ENCODE results near the gene TLE3. TPM values are rescaled to one million over a fixed set of nuclear protein-coding genes. Genes with fewer than 3 reads are reported as not detected.

The TLE3 gene
- polyA plus RNA-seq, 1 donor = 47.1 TPM

DNA sequence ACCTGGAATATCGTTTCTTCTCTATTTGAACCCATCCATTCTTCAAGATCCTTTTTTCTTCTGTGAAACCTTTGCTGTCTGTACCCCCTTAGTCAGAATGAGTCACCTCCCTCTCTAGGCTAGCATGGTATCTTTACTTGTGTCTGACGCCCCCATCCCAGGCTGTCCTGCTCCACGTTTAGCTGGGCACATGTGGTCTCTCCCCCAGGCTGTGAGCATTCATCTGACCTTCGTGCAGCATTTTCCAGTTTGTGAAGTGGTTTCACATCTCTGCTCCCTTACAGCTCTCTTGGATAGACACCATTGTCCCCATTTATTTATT lies 14.3 kb upstream of the TLE3 start:
- peaks cover 10% of the 10 kb centered on the region for H3K4me1 ChIP-seq (ENCODE audit: control insufficient read depth, insufficient read depth, low read length)
- H3K36me3 ChIP-seq (ENCODE audit: control insufficient read depth, insufficient read depth, low read length) = no peaks in the 10 kb centered on the region
- DNase-seq = no peak
- H3K27ac ChIP-seq (ENCODE audit: low read length) = peak overlapping the region; percentile 39
- WGBS (ENCODE audit: insufficient coverage, low lambda C conversion rate) = 30% methylated on average over 2 of the region's 4 CpGs
- H3K27me3 ChIP-seq (ENCODE audit: control insufficient read depth, insufficient read depth, low read length) = peaks cover 3% of the 10 kb centered on the region
- H3K4me3 ChIP-seq (ENCODE audit: low read length) = no peak overlapping the region
- H3K9me3 ChIP-seq (ENCODE audit: control insufficient read depth, low read depth, low read length) = no peaks in the 10 kb centered on the region

DNA sequence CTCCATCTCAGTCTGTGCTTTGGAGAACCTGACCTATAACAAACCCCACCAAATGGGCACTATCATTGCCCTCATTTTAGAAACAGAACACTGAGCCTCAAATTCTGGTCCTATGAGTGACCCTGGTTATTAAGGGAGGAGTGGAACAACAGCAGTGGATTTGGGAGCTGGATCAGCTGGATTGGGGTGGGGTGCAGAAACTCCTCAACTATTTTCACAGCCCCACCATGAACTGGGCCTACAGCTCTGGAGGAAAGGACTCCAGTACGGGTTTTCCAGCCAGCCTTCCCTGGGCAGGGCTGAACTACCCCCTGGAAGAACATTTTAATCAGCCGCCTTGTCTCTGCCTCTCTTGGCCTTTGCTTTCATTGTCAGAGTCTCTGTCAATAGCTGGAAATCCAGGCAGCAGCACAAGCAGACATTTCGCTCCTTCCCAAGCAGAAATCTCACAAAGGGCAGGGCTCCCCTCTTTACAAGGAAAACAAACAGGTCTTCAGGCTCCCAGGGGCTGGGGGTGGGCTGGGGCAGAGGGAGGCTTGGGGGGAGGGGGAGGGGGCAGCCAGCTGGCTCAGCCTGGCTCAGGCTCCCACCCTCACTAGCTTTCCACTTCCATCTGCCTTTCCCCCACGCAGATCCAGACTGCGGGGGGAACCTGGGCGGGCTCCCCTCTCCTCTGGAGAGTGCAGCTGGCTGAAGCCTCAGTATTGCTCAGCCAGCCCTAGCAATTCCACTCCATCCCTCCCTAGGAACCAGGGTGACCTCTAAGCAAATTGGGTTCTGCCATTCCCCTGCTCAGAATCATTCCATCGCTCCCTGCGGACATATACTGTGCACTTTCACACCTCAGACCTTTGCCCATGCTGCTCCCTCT lies 13.7 kb upstream of the TLE3 start:
- peaks cover 3% of the 10 kb centered on the region for H3K27me3 ChIP-seq (ENCODE audit: control insufficient read depth, insufficient read depth, low read length)
- H3K4me3 ChIP-seq (ENCODE audit: low read length) = no peak overlapping the region
- H3K36me3 ChIP-seq (ENCODE audit: control insufficient read depth, insufficient read depth, low read length) = no peaks in the 10 kb centered on the region
- DNase-seq = peak; percentile 86 to 94
- peaks cover 10% of the 10 kb centered on the region for H3K4me1 ChIP-seq (ENCODE audit: control insufficient read depth, insufficient read depth, low read length)
- WGBS (ENCODE audit: insufficient coverage, low lambda C conversion rate) = no CpG with 5 or more reads among the region's 8 CpGs
- H3K27ac ChIP-seq (ENCODE audit: low read length) = peak overlapping the region; percentile 39
- no peaks in the 10 kb centered on the region for H3K9me3 ChIP-seq (ENCODE audit: control insufficient read depth, low read depth, low read length)

DNA sequence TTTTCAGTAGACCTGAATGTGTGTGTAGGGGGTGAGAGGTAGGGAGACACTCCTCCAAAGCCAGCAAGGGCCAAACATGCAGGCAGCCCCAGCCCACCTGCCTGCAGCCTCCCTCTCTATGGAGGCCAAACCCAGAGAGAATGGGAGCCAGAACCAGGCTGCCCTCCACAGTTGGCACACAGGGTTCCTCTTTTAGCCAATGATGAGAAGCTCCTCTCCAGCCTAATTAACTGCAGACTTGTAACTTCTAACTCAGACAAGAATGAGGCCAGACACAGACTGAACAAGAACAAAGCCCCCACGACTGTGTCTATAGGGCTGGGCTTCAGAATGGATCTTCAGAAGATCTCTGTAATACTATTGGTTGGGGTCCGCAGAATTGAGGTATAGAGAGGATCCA lies 12.3 kb upstream of the TLE3 start:
- no peaks in the 10 kb centered on the region for H3K36me3 ChIP-seq (ENCODE audit: control insufficient read depth, insufficient read depth, low read length)
- H3K27ac ChIP-seq (ENCODE audit: low read length) = no peak overlapping the region
- WGBS (ENCODE audit: insufficient coverage, low lambda C conversion rate) = no CpG with 5 or more reads among the region's 2 CpGs
- DNase-seq = no peak
- no peaks in the 10 kb centered on the region for H3K9me3 ChIP-seq (ENCODE audit: control insufficient read depth, low read depth, low read length)
- H3K4me1 ChIP-seq (ENCODE audit: control insufficient read depth, insufficient read depth, low read length) = peaks cover 10% of the 10 kb centered on the region
- H3K4me3 ChIP-seq (ENCODE audit: low read length) = no peak overlapping the region
- H3K27me3 ChIP-seq (ENCODE audit: control insufficient read depth, insufficient read depth, low read length) = peaks cover 3% of the 10 kb centered on the region

GRCh38 chr15:70109531-70109930 lies 11.8 kb upstream of the TLE3 start:
- H3K4me1 ChIP-seq (ENCODE audit: control insufficient read depth, insufficient read depth, low read length) = peaks cover 10% of the 10 kb centered on the region
- no peaks in the 10 kb centered on the region for H3K36me3 ChIP-seq (ENCODE audit: control insufficient read depth, insufficient read depth, low read length)
- peaks cover 3% of the 10 kb centered on the region for H3K27me3 ChIP-seq (ENCODE audit: control insufficient read depth, insufficient read depth, low read length)
- no peaks in the 10 kb centered on the region for H3K9me3 ChIP-seq (ENCODE audit: control insufficient read depth, low read depth, low read length)
- WGBS (ENCODE audit: insufficient coverage, low lambda C conversion rate) = no CpG with 5 or more reads among the region's 3 CpGs
- no peak overlapping the region for H3K27ac ChIP-seq (ENCODE audit: low read length)
- DNase-seq = no peak
- no peak overlapping the region for H3K4me3 ChIP-seq (ENCODE audit: low read length)

DNA sequence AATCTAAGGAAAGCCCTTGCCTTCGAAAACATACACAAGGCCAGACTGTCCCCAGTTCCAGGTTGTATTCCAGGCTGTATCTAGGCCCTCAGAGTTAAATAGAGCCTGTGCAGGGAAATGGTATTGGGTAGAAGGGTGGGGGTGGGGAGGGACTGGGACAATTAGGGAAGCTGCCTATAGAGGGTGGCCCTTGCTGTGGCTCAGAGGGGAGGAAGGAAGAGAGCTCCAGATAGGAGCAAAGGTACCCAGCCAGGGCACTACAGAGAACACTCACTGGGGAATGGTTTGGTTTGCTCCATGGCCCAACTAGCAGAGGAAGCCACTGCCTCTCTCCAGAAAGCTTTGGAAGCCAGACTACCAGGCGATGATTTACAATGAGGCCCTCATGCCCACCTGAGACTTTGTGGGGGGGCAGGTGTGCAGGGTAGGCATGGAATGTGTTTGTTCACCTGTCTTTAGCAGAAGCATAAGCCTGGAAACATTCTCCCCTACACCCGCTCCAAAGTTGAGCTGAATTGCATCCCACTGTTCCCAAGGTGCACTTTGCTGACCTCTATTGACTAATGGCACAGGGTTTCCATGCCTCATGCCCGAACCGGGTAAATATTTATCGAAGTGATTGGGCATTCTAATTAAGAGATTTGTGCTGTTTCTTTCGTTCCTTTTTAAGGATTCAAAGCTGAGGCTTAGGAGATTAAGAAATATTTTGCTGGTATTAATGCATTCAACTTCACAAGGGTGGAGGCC lies 6.3 kb upstream of the TLE3 start:
- no peak for DNase-seq
- Histone ChIP-seq H3K4me3 (ENCODE audit: low read length) (no peak overlapping the region), H3K27ac (ENCODE audit: low read length) (no peak overlapping the region), H3K9me3 (ENCODE audit: control insufficient read depth, low read depth, low read length) (peaks cover 4% of the 10 kb centered on the region), H3K36me3 (ENCODE audit: control insufficient read depth, insufficient read depth, low read length) (no peaks in the 10 kb centered on the region), H3K27me3 (ENCODE audit: control insufficient read depth, insufficient read depth, low read length) (peaks cover 5% of the 10 kb centered on the region), H3K4me1 (ENCODE audit: control insufficient read depth, insufficient read depth, low read length) (peaks cover 20% of the 10 kb centered on the region)
- no CpG with 5 or more reads among the region's 7 CpGs for WGBS (ENCODE audit: insufficient coverage, low lambda C conversion rate)

DNA sequence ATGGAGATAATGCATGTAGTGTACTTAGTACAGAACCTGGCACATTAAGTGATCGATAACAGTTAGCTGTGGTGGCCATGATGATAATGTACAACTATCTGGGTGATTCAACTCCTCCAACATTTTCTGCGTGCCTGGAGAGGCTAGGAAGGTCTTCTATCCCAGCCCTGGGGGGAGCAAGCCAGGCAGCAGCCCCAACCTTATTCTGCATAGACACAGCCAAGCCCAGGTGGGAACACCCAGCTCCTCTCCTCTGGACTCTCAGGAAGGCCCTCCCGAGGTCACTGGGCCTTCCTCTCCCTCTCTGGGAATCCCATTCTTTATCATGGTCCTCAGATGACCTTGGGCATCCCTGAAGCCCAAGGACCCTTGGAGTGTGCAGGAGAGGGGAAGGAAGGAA lies 5.1 kb upstream of the TLE3 start:
- H3K27ac ChIP-seq (ENCODE audit: low read length) = no peak overlapping the region
- H3K9me3 ChIP-seq (ENCODE audit: control insufficient read depth, low read depth, low read length) = peaks cover 4% of the 10 kb centered on the region
- peaks cover 5% of the 10 kb centered on the region for H3K27me3 ChIP-seq (ENCODE audit: control insufficient read depth, insufficient read depth, low read length)
- no peak overlapping the region for H3K4me3 ChIP-seq (ENCODE audit: low read length)
- H3K36me3 ChIP-seq (ENCODE audit: control insufficient read depth, insufficient read depth, low read length) = no peaks in the 10 kb centered on the region
- DNase-seq = no peak
- no CpG with 5 or more reads among the region's 3 CpGs for WGBS (ENCODE audit: insufficient coverage, low lambda C conversion rate)
- peaks cover 29% of the 10 kb centered on the region for H3K4me1 ChIP-seq (ENCODE audit: control insufficient read depth, insufficient read depth, low read length)

GRCh38 chr15:70101459-70102113 lies 3.9 kb upstream of the TLE3 start:
- no peaks in the 10 kb centered on the region for H3K36me3 ChIP-seq (ENCODE audit: control insufficient read depth, insufficient read depth, low read length)
- peaks cover 5% of the 10 kb centered on the region for H3K27me3 ChIP-seq (ENCODE audit: control insufficient read depth, insufficient read depth, low read length)
- no peak overlapping the region for H3K27ac ChIP-seq (ENCODE audit: low read length)
- WGBS (ENCODE audit: insufficient coverage, low lambda C conversion rate) = 0% methylated on average over 1 of the region's 12 CpGs
- peaks cover 4% of the 10 kb centered on the region for H3K9me3 ChIP-seq (ENCODE audit: control insufficient read depth, low read depth, low read length)
- peaks cover 29% of the 10 kb centered on the region for H3K4me1 ChIP-seq (ENCODE audit: control insufficient read depth, insufficient read depth, low read length)
- DNase-seq = peak; percentile 86 to 91
- H3K4me3 ChIP-seq (ENCODE audit: low read length) = no peak overlapping the region

- Histone ChIP-seq H3K36me3 (ENCODE audit: control insufficient read depth, insufficient read depth, low read length) (no peaks in the 10 kb centered on the region), H3K9me3 (ENCODE audit: control insufficient read depth, low read depth, low read length) (peaks cover 4% of the 10 kb centered on the region), H3K4me3 (ENCODE audit: low read length) (peak overlapping the region; percentile 35), H3K27me3 (ENCODE audit: control insufficient read depth, insufficient read depth, low read length) (peaks cover 5% of the 10 kb centered on the region), H3K27ac (ENCODE audit: low read length) (peak overlapping the region; percentile 30), H3K4me1 (ENCODE audit: control insufficient read depth, insufficient read depth, low read length) (peaks cover 29% of the 10 kb centered on the region)
- peak in 1 of 2 donors; percentile 68 for DNase-seq
- WGBS (ENCODE audit: insufficient coverage, low lambda C conversion rate) = 0% methylated on average over 1 of the region's 54 CpGs
Measured at GRCh38 chr15:70100474-70101341, 3.0 kb upstream of the TLE3 start.

GRCh38 chr15:70099967-70100473 lies 2.3 kb upstream of the TLE3 start:
- H3K4me1 ChIP-seq (ENCODE audit: control insufficient read depth, insufficient read depth, low read length) = peaks cover 31% of the 10 kb centered on the region
- DNase-seq = peak in 1 of 2 donors; percentile 45
- no peaks in the 10 kb centered on the region for H3K36me3 ChIP-seq (ENCODE audit: control insufficient read depth, insufficient read depth, low read length)
- H3K4me3 ChIP-seq (ENCODE audit: low read length) = peak overlapping the region; percentile 35
- peaks cover 4% of the 10 kb centered on the region for H3K9me3 ChIP-seq (ENCODE audit: control insufficient read depth, low read depth, low read length)
- peaks cover 5% of the 10 kb centered on the region for H3K27me3 ChIP-seq (ENCODE audit: control insufficient read depth, insufficient read depth, low read length)
- 20% methylated on average over 1 of the region's 17 CpGs for WGBS (ENCODE audit: insufficient coverage, low lambda C conversion rate)
- H3K27ac ChIP-seq (ENCODE audit: low read length) = no peak overlapping the region
